Measurements from ENCODE around the gene C1QTNF4. TPM values are rescaled to one million over a fixed set of nuclear protein-coding genes. Genes with fewer than 3 reads are reported as not detected.
A peak's percentile ranks its signal among the peaks of the same experiment; 100 is the strongest.
"Not testable (repeated sequence)": the region's sequence is repeated elsewhere in the genome, so short reads cannot be mapped to it uniquely, and the experiment has no call there.

Gene C1QTNF4
- total RNA-seq, 2 experiments from 2014 or later, result 0.22 TPM; not detected in 1

DNA sequence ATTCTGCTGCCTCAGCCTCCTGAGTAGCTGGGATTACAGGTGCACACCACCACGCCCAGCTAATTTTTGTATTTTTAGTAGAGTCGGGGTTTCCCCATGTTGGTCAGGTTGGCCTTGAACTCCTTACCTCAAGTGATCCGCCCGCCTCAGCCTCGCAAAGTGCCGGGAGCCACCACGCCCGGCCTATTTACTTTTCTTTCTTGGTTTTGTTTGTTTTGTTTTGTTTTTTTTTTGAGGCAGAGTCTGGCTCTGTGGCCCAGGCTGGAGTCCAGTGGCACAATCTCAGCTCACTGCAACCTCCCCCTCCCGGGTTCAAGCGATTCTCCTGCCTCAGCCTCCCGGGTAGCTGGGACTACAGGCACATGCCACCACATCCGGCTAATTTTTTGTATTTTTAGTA lies 37.2 kb downstream of the C1QTNF4 start:
- H3K4me3 Mint-ChIP-seq; H3K27me3 Mint-ChIP-seq; H3K27ac Mint-ChIP-seq; POLR2A ChIA-PET; DNase-seq; H3K9me3 Mint-ChIP-seq; H3K36me3 Mint-ChIP-seq (ENCODE audit: low read depth): not testable (repeated sequence)
- peaks cover 16% of the 10 kb centered on the region for H3K4me1 Mint-ChIP-seq
- CTCF ChIA-PET, result interaction anchor here (1.2 kb wide), 1 partner anchor 16 kb away, joined by 3 read pairs; no protein-coding TSS in a partner anchor

DNA sequence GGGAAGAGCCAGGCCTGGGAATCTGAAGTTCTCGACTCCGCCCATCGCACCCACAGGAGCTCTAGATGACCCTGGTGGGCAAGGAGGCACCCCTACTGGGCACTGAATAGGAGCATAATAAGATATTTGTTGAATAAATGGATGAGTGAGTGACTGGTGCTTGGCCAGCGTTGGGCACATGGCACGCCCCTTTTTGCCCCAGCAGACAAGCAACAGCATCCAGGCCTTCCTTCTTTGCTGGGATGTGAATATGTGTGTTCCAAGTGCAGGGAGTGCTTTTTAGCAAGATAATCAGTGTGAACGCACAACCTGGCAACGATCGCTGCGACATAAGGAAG lies 40.8 kb downstream of the C1QTNF4 start:
- no peak for DNase-seq
- CTCF ChIA-PET, result interaction anchor here (0.5 to 3.6 kb wide), 21 partner anchors 11 to 403 kb away, joined by 3 to 35 read pairs (median 4); partner anchors contain the start of genes AGBL2, KBTBD4, NDUFS3 and PTPMT1
- Mint-ChIP-seq H3K4me1 (peaks cover 39% of the 10 kb centered on the region), H3K36me3 (ENCODE audit: low read depth) (peaks cover 22% of the 10 kb centered on the region), H3K27me3 (no peaks in the 10 kb centered on the region), H3K4me3 (peak overlapping the region; percentile 97), H3K27ac (peak overlapping the region; percentile 87), H3K9me3 (no peaks in the 10 kb centered on the region)
- POLR2A ChIA-PET, result no interaction called here

DNA sequence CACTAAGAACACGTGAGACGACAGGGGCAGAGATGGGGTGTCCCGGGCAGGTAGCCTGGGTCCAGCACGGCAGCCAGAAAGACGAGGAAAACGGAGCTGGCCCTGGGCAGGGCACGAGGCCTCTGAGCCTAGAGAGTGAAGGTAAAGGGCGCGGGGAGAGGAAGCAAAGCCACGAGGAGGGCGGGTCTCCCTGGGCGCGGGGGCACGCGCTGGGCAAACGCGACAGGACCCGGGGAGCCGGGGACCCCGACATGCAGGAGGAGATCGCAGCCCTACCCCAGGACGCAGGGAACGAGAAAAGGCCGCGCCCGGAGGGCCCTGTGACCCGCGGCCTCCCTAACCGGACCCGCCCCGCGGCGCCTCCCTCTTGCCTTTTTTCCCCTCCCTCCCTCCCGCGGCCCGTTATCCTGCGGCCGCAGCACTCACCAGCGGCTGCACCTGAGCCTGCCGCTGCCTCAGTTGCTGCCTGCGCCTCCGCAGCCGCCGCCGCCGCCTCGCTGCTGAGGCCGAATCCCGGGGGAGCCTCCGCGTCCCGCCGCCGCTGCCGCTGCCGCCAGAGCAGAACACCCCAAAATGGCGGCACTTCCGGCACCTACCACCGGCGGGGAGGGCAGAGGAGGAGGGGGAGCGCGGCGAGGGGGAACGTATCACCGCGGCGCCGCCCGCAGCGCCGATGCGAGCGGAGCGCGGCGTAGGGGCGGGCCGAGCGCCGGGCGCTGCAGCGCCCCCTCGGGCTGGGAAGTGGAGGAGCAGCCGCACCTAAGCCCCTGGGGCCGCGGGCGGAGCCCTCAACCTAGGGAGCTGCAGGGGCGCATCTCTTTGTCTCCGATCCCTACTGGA lies 41.4 kb downstream of the C1QTNF4 start, which contains the start of gene CELF1:
CELF1 (minus strand) TSS at position 567 of the 840 bp plus-strand sequence. CDS start 53,609 bp downstream, outside the sequence.
- H3K4me1 Mint-ChIP-seq, result peaks cover 43% of the 10 kb centered on the region
- H3K36me3 Mint-ChIP-seq (ENCODE audit: low read depth), result peaks cover 23% of the 10 kb centered on the region
- peak within 1 kb of the TSS; percentile 97 for H3K4me3 Mint-ChIP-seq
- CTCF ChIA-PET, result interaction anchor here (0.5 to 3.6 kb wide), 26 partner anchors 9 to 404 kb away, joined by 3 to 35 read pairs (median 4); partner anchors contain the start of genes AGBL2, KBTBD4, NDUFS3 and PTPMT1
- peak within 1 kb of the TSS; percentile 93 for H3K27ac Mint-ChIP-seq
- H3K27me3 Mint-ChIP-seq, result no peaks in the 10 kb centered on the region
- H3K9me3 Mint-ChIP-seq, result no peaks in the 10 kb centered on the region
- peak; percentile 94 for DNase-seq
- POLR2A ChIA-PET, result interaction anchor here (0.6 to 0.8 kb wide), 2 partner anchors 17 to 20 kb away, joined by 3 to 6 read pairs; no protein-coding TSS in a partner anchor

DNA sequence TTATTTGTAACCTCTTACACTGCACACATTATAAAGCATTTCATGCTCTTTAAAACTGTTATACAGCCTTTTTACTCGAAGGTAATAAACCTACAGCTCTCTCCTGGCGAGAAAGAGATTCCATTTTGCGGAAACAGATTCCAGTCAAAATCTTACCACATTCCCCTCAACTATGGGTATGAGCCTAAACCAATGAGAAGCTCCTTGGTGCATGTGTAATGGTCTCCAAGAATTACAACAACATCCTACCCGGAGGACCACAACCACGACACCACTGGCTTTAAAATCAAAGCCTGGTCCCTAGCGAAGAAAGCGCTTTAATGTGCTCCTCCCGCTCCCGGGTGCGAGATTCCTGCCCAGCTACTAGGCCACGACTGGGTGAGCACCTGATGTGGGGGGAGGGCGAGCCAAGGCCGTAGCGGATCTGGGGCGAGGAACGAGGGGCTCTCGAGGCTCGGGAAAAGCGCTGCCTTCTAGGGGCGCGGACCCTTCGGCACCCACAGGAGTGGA lies 42.1 kb downstream of the C1QTNF4 start:
- ChIA-PET POLR2A (interaction anchor here (0.6 to 0.8 kb wide), 3 partner anchors 16 to 30 kb away, joined by 3 to 6 read pairs (median 6); no protein-coding TSS in a partner anchor), CTCF (interaction anchor here (0.7 to 3.6 kb wide), 11 partner anchors 9 to 58 kb away, joined by 3 to 35 read pairs (median 4); partner anchors contain the start of genes KBTBD4 and NDUFS3)
- peak; percentile 27 for DNase-seq
- peaks cover 46% of the 10 kb centered on the region for H3K4me1 Mint-ChIP-seq
- peak overlapping the region; percentile 93 for H3K27ac Mint-ChIP-seq
- no peaks in the 10 kb centered on the region for H3K27me3 Mint-ChIP-seq
- H3K36me3 Mint-ChIP-seq (ENCODE audit: low read depth), result peaks cover 26% of the 10 kb centered on the region
- no peaks in the 10 kb centered on the region for H3K9me3 Mint-ChIP-seq
- peak overlapping the region; percentile 97 for H3K4me3 Mint-ChIP-seq

DNA sequence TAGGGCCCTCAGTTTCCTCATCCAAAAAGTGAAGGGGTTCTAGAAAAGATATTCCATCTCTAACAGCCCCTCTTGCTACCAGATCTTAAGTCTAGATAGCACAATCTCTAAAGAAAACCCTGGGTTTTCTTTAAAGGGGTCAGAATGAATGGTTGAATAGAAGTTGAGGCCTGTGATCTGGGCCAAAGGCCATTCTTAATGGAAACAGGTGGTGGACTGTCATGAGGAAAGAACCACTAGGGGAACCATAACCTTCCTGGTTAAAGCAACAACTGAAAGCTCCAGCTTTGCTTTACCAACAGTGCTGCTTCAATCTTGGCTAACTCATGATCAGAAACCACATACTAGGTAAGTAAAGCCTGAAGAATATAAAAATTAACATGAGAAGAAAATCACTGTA lies 43.1 kb downstream of the C1QTNF4 start:
- Mint-ChIP-seq H3K4me3 (peak overlapping the region; percentile 97), H3K27me3 (no peaks in the 10 kb centered on the region), H3K4me1 (peaks cover 51% of the 10 kb centered on the region), H3K9me3 (no peaks in the 10 kb centered on the region), H3K27ac (peak overlapping the region; percentile 93), H3K36me3 (ENCODE audit: low read depth) (peaks cover 32% of the 10 kb centered on the region)
- no peak for DNase-seq
- ChIA-PET CTCF (interaction anchor here (0.7 to 3.6 kb wide), 10 partner anchors 8 to 54 kb away, joined by 3 to 35 read pairs (median 4); partner anchors contain the start of genes KBTBD4 and NDUFS3), POLR2A (no interaction called here)

DNA sequence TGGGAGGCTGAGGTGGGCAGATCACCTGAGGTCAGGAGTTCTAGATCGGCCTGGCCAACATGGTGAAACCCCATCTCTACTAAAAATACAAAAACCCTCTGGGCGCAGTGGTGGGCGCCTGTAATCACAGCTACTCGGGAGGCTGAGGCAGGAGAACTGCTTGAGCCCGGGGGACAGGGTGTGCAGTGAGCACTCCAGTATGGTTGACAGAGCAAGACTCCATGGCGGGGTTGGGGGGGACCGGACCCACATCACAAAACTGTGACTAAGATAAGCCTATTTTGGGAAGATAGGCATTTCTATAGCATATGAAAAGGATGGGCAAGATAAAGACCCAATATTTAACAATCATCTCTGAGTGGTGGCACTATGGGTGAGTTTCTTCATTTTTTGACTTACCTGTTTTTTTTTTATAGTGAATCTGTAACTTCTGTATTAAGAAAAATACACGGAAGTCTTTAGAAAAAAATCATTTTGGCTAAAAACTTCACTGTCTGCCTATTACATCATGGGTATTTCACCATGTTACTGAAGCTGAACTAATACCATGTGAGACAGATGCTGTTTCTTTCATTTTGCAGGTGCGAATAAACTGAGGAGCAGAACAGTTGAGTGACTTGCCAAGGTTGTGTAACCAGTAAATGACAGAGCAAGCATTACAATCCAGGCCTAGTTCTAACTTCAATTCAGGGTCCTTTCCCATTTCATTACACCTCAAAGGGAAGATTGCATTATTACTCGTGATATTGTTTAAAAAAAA lies 43.7 kb downstream of the C1QTNF4 start:
- Mint-ChIP-seq H3K27me3 (no peaks in the 10 kb centered on the region), H3K27ac (peak overlapping the region; percentile 93), H3K4me1 (peaks cover 51% of the 10 kb centered on the region), H3K4me3 (peak overlapping the region; percentile 97), H3K36me3 (ENCODE audit: low read depth) (peaks cover 32% of the 10 kb centered on the region), H3K9me3 (no peaks in the 10 kb centered on the region)
- no peak for DNase-seq
- ChIA-PET POLR2A (no interaction called here), CTCF (interaction anchor here (0.7 to 3.6 kb wide), 7 partner anchors 8 to 27 kb away, joined by 3 to 35 read pairs (median 6); partner anchors contain the start of genes KBTBD4 and NDUFS3)

DNA sequence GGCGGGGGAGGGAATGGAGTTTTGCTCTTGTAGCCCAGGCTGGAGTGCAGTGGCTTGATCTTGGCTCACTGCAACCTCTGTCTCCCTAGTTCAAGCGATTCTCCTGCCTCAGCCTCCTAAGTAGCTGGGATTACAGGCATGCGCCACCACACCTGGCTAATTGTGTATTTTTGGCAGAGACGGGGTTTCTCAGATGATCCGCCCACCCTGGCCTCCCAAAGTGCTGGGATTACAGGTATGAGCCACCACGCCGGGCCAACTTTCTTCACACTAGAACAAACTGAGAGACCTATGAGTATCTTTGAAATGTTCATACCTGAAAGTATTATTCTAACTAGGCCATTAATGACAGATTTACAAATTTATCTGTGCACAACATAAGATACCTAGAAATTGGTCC lies 47.9 kb downstream of the C1QTNF4 start:
- H3K9me3 Mint-ChIP-seq, H3K27ac Mint-ChIP-seq, POLR2A ChIA-PET: not testable (repeated sequence)

DNA sequence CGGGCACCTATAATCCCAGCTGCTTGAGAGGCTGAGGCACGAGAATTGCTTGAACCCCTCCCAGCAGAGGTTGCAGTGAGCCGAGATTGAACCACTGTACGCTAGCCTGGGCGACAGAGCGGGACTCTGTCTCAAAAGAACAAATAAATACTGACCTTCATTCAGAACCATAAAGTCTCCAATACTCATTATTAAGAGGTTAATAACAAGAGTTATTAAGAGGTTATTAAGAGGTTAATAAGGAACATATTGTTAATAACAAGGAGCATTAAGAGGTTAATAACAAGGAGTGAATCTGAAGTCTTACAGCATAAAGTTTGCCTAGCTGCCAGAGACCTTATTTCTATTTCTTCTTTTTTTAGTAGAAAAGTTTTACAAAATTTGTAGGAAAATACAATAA lies 48.9 kb downstream of the C1QTNF4 start:
- no peaks in the 10 kb centered on the region for H3K9me3 Mint-ChIP-seq
- peaks cover 49% of the 10 kb centered on the region for H3K4me1 Mint-ChIP-seq
- no peak for DNase-seq
- ChIA-PET POLR2A (no interaction called here), CTCF (interaction anchor here (0.6 kb wide), 2 partner anchors 16 to 28 kb away, joined by 3 read pairs; no protein-coding TSS in a partner anchor)
- H3K4me3 Mint-ChIP-seq, result no peak overlapping the region
- no peaks in the 10 kb centered on the region for H3K27me3 Mint-ChIP-seq
- peaks cover 20% of the 10 kb centered on the region for H3K36me3 Mint-ChIP-seq (ENCODE audit: low read depth)
- H3K27ac Mint-ChIP-seq, result no peak overlapping the region

More for the DNA sequence above, 47.9 kb downstream of the C1QTNF4 start:
- H3K4me3 Mint-ChIP-seq, CTCF ChIA-PET, H3K27me3 Mint-ChIP-seq, DNase-seq: not testable (repeated sequence)
- Mint-ChIP-seq H3K4me1 (peaks cover 49% of the 10 kb centered on the region), H3K36me3 (ENCODE audit: low read depth) (peaks cover 24% of the 10 kb centered on the region)

DNA sequence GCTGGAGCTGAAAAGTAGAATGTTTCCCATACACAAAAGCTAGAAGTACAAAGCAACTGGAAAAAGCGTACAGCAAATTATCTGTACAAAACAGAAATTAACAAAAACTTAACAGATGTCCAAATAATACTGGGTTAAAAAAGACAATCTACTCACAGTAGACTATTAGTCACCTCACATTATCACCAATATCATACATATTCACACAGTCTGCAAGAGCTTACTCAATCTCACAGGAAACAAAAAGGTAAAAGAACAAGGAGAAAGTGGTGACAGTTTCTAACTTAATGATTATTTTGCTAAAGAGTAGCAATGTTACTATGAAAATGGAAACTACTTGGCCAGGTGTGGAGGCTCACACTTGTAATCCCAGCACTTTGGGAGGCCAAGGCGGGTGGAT lies 53.1 kb downstream of the C1QTNF4 start:
- H3K27me3 Mint-ChIP-seq, result no peaks in the 10 kb centered on the region
- H3K4me3 Mint-ChIP-seq, result no peak overlapping the region
- DNase-seq, result no peak
- POLR2A ChIA-PET, result no interaction called here
- peak overlapping the region; percentile 1 for H3K27ac Mint-ChIP-seq
- H3K9me3 Mint-ChIP-seq, result no peaks in the 10 kb centered on the region
- peaks cover 14% of the 10 kb centered on the region for H3K36me3 Mint-ChIP-seq (ENCODE audit: low read depth)
- H3K4me1 Mint-ChIP-seq, result peaks cover 42% of the 10 kb centered on the region
- CTCF ChIA-PET, result interaction anchor here (0.6 to 4.1 kb wide), 4 partner anchors 9 to 34 kb away, joined by 4 to 35 read pairs (median 5); partner anchors contain the start of gene CELF1

DNA sequence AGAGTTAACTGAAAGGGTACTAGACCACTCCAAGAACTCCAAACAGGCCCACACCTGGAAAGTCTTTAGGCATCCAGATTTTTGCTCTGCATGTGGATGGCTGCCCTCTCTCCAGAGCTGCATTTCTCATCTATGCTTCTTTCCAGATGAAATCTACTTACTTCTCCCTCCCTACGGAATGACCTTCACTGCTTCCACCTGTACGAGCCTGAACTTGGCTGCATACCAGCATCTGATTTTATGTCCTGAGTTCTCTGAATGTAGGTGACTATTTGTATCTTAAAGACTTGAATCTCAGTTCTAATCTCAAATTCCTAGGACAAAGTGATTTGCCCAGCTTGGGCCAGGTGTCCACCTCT lies 54.6 kb downstream of the C1QTNF4 start:
- H3K4me1 Mint-ChIP-seq, result peaks cover 44% of the 10 kb centered on the region
- no peak for DNase-seq
- ChIA-PET CTCF (interaction anchor here (0.6 to 4.1 kb wide), 4 partner anchors 8 to 124 kb away, joined by 3 to 35 read pairs (median 4); partner anchors contain the start of gene CELF1), POLR2A (interaction anchor here (0.9 kb wide), 1 partner anchor 38 kb away, joined by 3 read pairs; no protein-coding TSS in a partner anchor)
- H3K9me3 Mint-ChIP-seq, result no peaks in the 10 kb centered on the region
- H3K27me3 Mint-ChIP-seq, result no peaks in the 10 kb centered on the region
- no peak overlapping the region for H3K4me3 Mint-ChIP-seq
- H3K36me3 Mint-ChIP-seq (ENCODE audit: low read depth), result peaks cover 18% of the 10 kb centered on the region
- H3K27ac Mint-ChIP-seq, result no peak overlapping the region

Data from activated CD4-positive, alpha-beta T cell treated with anti-CD3 and anti-CD28 coated beads, Interleukin-2, amount 10 ng/mL, durations not matched to agents 7 days and 5 days (primary cell).